Measurements from ENCODE around the gene PLEKHG2. TPM values are rescaled to one million over a fixed set of nuclear protein-coding genes. Genes with fewer than 3 reads are reported as not detected.

Gene PLEKHG2
- total and polyA plus RNA-seq, 9 of the 15 experiments (the other 6 are each of a cell fraction or from before 2014, with no cell fraction given) = 0.98 to 45.7 (median 9.8) TPM

DNA sequence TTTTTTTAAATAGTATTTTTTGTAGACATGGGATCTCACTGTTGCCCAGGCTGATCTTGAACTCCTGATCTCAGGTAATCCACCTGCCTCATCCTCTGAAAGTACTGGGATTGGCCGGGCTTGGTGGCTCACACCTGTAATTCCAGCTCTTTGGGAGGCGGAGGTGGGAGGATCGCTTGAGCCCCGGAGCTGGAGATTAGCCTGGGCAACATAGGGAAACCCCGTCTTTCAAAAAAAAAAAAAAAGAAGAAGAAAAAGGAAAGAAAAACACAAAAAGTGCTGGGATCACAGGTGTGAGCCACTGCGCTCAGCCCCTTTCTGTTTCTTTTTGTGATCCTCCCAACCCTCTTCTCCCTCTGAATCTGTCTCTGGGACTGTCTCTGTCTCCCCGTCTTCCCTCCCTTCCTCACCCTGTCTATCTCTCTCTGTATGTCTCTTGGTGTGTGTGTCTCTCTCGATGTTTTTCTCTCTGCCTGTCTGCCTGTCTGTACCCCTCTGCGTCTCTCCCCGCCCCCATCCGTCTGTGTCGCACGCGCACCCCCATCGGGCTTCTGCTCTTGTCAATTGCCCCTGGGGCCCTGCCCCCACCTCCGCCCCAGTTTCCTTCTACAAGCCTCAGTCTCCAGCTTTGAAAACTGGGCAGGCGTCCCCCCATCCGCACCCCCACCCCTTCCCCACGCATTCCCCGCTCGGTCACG lies 6.4 kb upstream of the PLEKHG2 start (continued):
- TF ChIP-seq, protein P1, sequence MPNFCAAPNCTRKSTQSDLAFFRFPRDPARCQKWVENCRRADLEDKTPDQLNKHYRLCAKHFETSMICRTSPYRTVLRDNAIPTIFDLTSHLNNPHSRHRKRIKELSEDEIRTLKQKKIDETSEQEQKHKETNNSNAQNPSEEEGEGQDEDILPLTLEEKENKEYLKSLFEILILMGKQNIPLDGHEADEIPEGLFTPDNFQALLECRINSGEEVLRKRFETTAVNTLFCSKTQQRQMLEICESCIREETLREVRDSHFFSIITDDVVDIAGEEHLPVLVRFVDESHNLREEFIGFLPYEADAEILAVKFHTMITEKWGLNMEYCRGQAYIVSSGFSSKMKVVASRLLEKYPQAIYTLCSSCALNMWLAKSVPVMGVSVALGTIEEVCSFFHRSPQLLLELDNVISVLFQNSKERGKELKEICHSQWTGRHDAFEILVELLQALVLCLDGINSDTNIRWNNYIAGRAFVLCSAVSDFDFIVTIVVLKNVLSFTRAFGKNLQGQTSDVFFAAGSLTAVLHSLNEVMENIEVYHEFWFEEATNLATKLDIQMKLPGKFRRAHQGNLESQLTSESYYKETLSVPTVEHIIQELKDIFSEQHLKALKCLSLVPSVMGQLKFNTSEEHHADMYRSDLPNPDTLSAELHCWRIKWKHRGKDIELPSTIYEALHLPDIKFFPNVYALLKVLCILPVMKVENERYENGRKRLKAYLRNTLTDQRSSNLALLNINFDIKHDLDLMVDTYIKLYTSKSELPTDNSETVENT (CRISPR knock-in tag; IDR thresholded peaks at IDR 0.05) = no peak
- TF ChIP-seq NCOA4 (IDR thresholded peaks at IDR 0.05; ENCODE audit: partially characterized antibody) (no peak), DACH1 (IDR thresholded peaks at IDR 0.05; ENCODE audit: partially characterized antibody) (no peak), ZNF75A (CRISPR knock-in tag; IDR thresholded peaks at IDR 0.05) (no peak), EWSR1 (IDR thresholded peaks at IDR 0.05; ENCODE audit: borderline replicate concordance, low read depth, partially characterized antibody) (no peak), GABPB1 (CRISPR knock-in tag; IDR thresholded peaks at IDR 0.05) (no peak), MCM2 (IDR thresholded peaks at IDR 0.05; ENCODE audit: low read depth) (no peak), SNRNP70 (optimal IDR thresholded peaks at IDR 0.05; ENCODE audit: low read depth, low read length) (no peak), DNMT1 (IDR thresholded peaks at IDR 0.05) (no peak), SMAD4 (CRISPR knock-in tag; conservative IDR thresholded peaks at IDR 0.05) (peak; percentile 51), NCOA1 (IDR thresholded peaks at IDR 0.05; ENCODE audit: low read depth) (0 out of 2 replicates have a peak, but pooled peaks have one; percentile 18), TCF3 (CRISPR knock-in tag; IDR thresholded peaks at IDR 0.05) (no peak), CBFB (CRISPR knock-in tag; IDR thresholded peaks at IDR 0.05) (no peak), RBM34 (IDR thresholded peaks at IDR 0.05; ENCODE audit: borderline replicate concordance, insufficient read depth, low read length) (no peak), ZNF436 (CRISPR knock-in tag; IDR thresholded peaks at IDR 0.05) (no peak), ZNF785 (CRISPR knock-in tag; IDR thresholded peaks at IDR 0.05) (no peak), C11orf30 (IDR thresholded peaks at IDR 0.05; ENCODE audit: low read depth) (no peak), LARP7 (IDR thresholded peaks at IDR 0.05) (peak; percentile 79; the same call in 1 of the 2 replicates), DPF2 (IDR thresholded peaks at IDR 0.05) (peak; percentile 35)
- TF ChIP-seq, protein P2, sequence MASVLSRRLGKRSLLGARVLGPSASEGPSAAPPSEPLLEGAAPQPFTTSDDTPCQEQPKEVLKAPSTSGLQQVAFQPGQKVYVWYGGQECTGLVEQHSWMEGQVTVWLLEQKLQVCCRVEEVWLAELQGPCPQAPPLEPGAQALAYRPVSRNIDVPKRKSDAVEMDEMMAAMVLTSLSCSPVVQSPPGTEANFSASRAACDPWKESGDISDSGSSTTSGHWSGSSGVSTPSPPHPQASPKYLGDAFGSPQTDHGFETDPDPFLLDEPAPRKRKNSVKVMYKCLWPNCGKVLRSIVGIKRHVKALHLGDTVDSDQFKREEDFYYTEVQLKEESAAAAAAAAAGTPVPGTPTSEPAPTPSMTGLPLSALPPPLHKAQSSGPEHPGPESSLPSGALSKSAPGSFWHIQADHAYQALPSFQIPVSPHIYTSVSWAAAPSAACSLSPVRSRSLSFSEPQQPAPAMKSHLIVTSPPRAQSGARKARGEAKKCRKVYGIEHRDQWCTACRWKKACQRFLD (CRISPR knock-in tag; IDR thresholded peaks at IDR 0.05) = no peak
- TF ChIP-seq, protein P3, sequence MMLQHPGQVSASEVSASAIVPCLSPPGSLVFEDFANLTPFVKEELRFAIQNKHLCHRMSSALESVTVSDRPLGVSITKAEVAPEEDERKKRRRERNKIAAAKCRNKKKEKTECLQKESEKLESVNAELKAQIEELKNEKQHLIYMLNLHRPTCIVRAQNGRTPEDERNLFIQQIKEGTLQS (IDR thresholded peaks at IDR 0.05) = no peak
- TF ChIP-seq, protein P3 (CRISPR knock-in tag; conservative IDR thresholded peaks at IDR 0.05) = no peak
- TF ChIP-seq, protein P4, sequence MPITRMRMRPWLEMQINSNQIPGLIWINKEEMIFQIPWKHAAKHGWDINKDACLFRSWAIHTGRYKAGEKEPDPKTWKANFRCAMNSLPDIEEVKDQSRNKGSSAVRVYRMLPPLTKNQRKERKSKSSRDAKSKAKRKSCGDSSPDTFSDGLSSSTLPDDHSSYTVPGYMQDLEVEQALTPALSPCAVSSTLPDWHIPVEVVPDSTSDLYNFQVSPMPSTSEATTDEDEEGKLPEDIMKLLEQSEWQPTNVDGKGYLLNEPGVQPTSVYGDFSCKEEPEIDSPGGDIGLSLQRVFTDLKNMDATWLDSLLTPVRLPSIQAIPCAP (CRISPR knock-in tag; IDR thresholded peaks at IDR 0.05; ENCODE audit: borderline replicate concordance) = no peak
- TF ChIP-seq, protein P5, sequence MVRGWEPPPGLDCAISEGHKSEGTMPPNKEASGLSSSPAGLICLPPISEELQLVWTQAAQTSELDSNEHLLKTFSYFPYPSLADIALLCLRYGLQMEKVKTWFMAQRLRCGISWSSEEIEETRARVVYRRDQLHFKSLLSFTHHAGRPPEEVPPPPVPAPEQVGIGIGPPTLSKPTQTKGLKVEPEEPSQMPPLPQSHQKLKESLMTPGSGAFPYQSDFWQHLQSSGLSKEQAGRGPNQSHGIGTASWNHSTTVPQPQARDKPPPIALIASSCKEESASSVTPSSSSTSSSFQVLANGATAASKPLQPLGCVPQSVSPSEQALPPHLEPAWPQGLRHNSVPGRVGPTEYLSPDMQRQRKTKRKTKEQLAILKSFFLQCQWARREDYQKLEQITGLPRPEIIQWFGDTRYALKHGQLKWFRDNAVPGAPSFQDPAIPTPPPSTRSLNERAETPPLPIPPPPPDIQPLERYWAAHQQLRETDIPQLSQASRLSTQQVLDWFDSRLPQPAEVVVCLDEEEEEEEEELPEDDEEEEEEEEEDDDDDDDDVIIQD (CRISPR knock-in tag; IDR thresholded peaks at IDR 0.05) = no peak
